H9 (cell line): ENCODE measurements around the gene B4GALNT4. TPM values are rescaled to one million over a fixed set of nuclear protein-coding genes. Genes with fewer than 3 reads are reported as not detected.

Experiments used
- DNase-seq: peaks from one replicate; pipeline ENCODE4 v3.0.0-alpha.2; 2017
- H2AFZ ChIP-seq: one replicate; pipeline ENCODE4 v1.6.1; 2013; ENCODE audit warnings: mild to moderate bottlenecking, low read length, control low read depth, moderate library complexity
- H2AK5ac ChIP-seq: 2 replicates; pipeline ENCODE4 v1.6.1; 2013; ENCODE audit warnings: low read length, control low read depth, mixed read lengths; ENCODE audit not compliant: insufficient read length
- H2BK120ac ChIP-seq: one replicate; pipeline ENCODE4 v1.6.1; 2013; ENCODE audit warnings: low read depth, mild to moderate bottlenecking, low read length, control low read depth, inconsistent platforms; ENCODE audit not compliant: poor library complexity, severe bottlenecking
- H2BK12ac ChIP-seq: 2 replicates; pipeline ENCODE4 v1.6.1; 2013; ENCODE audit warnings: low read length, control low read depth, mixed read lengths, low read depth; ENCODE audit not compliant: insufficient read length
- H2BK15ac ChIP-seq: 2 replicates; pipeline ENCODE4 v1.6.1; 2013; ENCODE audit warnings: low read depth, low read length, control low read depth
- H2BK20ac ChIP-seq: one replicate; pipeline ENCODE4 v1.6.1; 2013; ENCODE audit warnings: low read depth, mild to moderate bottlenecking, low read length, control low read depth, inconsistent platforms; ENCODE audit not compliant: poor library complexity, severe bottlenecking
- H2BK5ac ChIP-seq: 2 replicates; pipeline ENCODE4 v1.6.1; 2013; ENCODE audit warnings: low read length, control low read depth, mixed read lengths; ENCODE audit not compliant: insufficient read length
- H3K14ac ChIP-seq: 2 replicates; pipeline ENCODE4 v1.6.1; 2013; ENCODE audit warnings: low read length, control low read depth; ENCODE audit not compliant: insufficient read depth
- H3K18ac ChIP-seq: 2 replicates; pipeline ENCODE4 v1.6.1; 2013; ENCODE audit warnings: low read depth, mild to moderate bottlenecking, mixed read lengths, low read length, control low read depth; ENCODE audit not compliant: insufficient read length
- H3K23ac ChIP-seq: 2 replicates; pipeline ENCODE4 v1.6.1; 2013; ENCODE audit warnings: low read length, control low read depth, mixed read lengths, low read depth; ENCODE audit not compliant: insufficient read length
- H3K23me2 ChIP-seq: 2 replicates; pipeline ENCODE4 v1.6.1; 2013; ENCODE audit warnings: low read depth, mild to moderate bottlenecking, mixed read lengths, low read length, control low read depth; ENCODE audit not compliant: insufficient read length, poor library complexity, severe bottlenecking
- H3K27ac ChIP-seq: 2 replicates; pipeline ENCODE4 v1.5.1; 2013; ENCODE audit warnings: low read length, control low read depth, mixed read lengths, low read depth; ENCODE audit not compliant: insufficient read length
- H3K27me3 ChIP-seq: 2 replicates; pipeline ENCODE4 v1.6.1; 2013; ENCODE audit warnings: low read length, control low read depth, inconsistent platforms; ENCODE audit not compliant: insufficient read depth
- H3K4ac ChIP-seq: 2 replicates; pipeline ENCODE4 v1.6.1; 2013; ENCODE audit warnings: low read depth, mild to moderate bottlenecking, control low read depth, inconsistent platforms, low read length, moderate library complexity
- H3K4me1 ChIP-seq: 2 replicates; pipeline ENCODE4 v1.6.1; 2013; ENCODE audit warnings: low read length, control low read depth, inconsistent platforms; ENCODE audit not compliant: insufficient read depth
- H3K4me2 ChIP-seq: 2 replicates; pipeline ENCODE4 v1.6.1; 2013; ENCODE audit warnings: low read length, control low read depth, mixed read lengths; ENCODE audit not compliant: insufficient read length, insufficient read depth
- H3K56ac ChIP-seq: 2 replicates; pipeline ENCODE4 v1.6.1; 2013; ENCODE audit warnings: low read depth, mild to moderate bottlenecking, mixed read lengths, low read length, control low read depth; ENCODE audit not compliant: insufficient read length
- H3K79me1 ChIP-seq: 2 replicates; pipeline ENCODE4 v1.6.1; 2013; ENCODE audit warnings: low read depth, mild to moderate bottlenecking, moderate library complexity, low read length, control low read depth, inconsistent platforms; ENCODE audit not compliant: insufficient read depth, poor library complexity, severe bottlenecking
- H3K79me2 ChIP-seq: 2 replicates; pipeline ENCODE4 v1.6.1; 2013; ENCODE audit warnings: low read length, control low read depth, inconsistent platforms; ENCODE audit not compliant: insufficient read depth
- H3K9ac ChIP-seq: 2 replicates; pipeline ENCODE4 v1.6.1; 2013; ENCODE audit warnings: low read length, control low read depth, mixed read lengths; ENCODE audit not compliant: insufficient read length; ENCODE audit errors: extremely low read depth
- H3K9me3 ChIP-seq: one replicate; pipeline ENCODE4 v1.6.1; 2013; ENCODE audit warnings: low read depth, low read length, inconsistent platforms; ENCODE audit not compliant: control insufficient read depth
- H3T11ph ChIP-seq: one replicate; pipeline ENCODE4 v1.6.1; 2013; ENCODE audit warnings: mild to moderate bottlenecking, low read length, control low read depth, inconsistent platforms
- H4K20me1 ChIP-seq: one replicate; pipeline ENCODE4 v1.6.1; 2013; ENCODE audit not compliant: control insufficient read depth, insufficient read length, insufficient read depth
- H4K5ac ChIP-seq: 2 replicates; pipeline ENCODE4 v1.6.1; 2013; ENCODE audit warnings: low read depth, mild to moderate bottlenecking, mixed read lengths, low read length, control low read depth; ENCODE audit not compliant: insufficient read length
- H4K8ac ChIP-seq: replicated peaks from 2 replicates; pipeline ENCODE4 v1.6.1; 2013; ENCODE audit warnings: low read length, control low read depth, mixed read lengths, low read depth; ENCODE audit not compliant: insufficient read length
- H4K91ac ChIP-seq: 2 replicates; pipeline ENCODE4 v1.6.1; 2013; ENCODE audit warnings: low read depth, mild to moderate bottlenecking, moderate library complexity, mixed read lengths, low read length, control low read depth; ENCODE audit not compliant: insufficient read length
- H3K27ac Mint-ChIP-seq, 3 experiments: 2 replicates in 2 of 3; 3 replicates in 1 of 3; pipeline ENCODE4 v1.8.0; 2020 to 2021; ENCODE audit warnings: mixed read lengths in 3 of 3, mild to moderate bottlenecking in 1 of 3, moderate library complexity in 1 of 3
- H3K27me3 Mint-ChIP-seq: 2 replicates; pipeline ENCODE4 v1.8.0; 2021; ENCODE audit warnings: low read depth, mild to moderate bottlenecking, moderate library complexity, mixed read lengths
- H3K36me3 Mint-ChIP-seq, 3 experiments: 2 replicates in 2 of 3; 3 replicates in 1 of 3; pipeline ENCODE4 v1.8.0; 2020 to 2021; ENCODE audit warnings: low read depth in 3 of 3, mixed read lengths in 3 of 3; ENCODE audit not compliant: insufficient read depth in 1 of 3
- H3K4me1 Mint-ChIP-seq, 2 experiments: 2 replicates each; pipeline ENCODE4 v1.8.0; 2020; ENCODE audit warnings: mixed read lengths in 2 of 2
- H3K4me3 Mint-ChIP-seq, 2 experiments: 2 replicates in 1 of 2; 3 replicates in 1 of 2; pipeline ENCODE4 v1.8.0; 2020 to 2021; ENCODE audit warnings: mild to moderate bottlenecking in 2 of 2, mixed read lengths in 2 of 2, moderate library complexity in 1 of 2
- H3K9me3 Mint-ChIP-seq, 2 experiments: 2 replicates in 1 of 2; 3 replicates in 1 of 2; pipeline ENCODE4 v1.8.0; 2020; ENCODE audit warnings: mild to moderate bottlenecking in 2 of 2, mixed read lengths in 2 of 2, moderate library complexity in 1 of 2
- CTCF ChIP-seq: fragments of 200-600 bp; sonication (generic); conservative IDR thresholded peaks from 3 replicates; pipeline ENCODE4 v1.8.0; 2021; ENCODE audit warnings: antibody characterized with exemption, mild to moderate bottlenecking
- WGBS: extraction: QIAGEN DNeasy Blood & Tissue Kit; methylation state at CpG from one replicate; pipeline ENCODE4 v1.1.7; 2013; ENCODE audit warnings: missing lambda C conversion rate, low lambda C conversion rate, mixed read lengths; ENCODE audit not compliant: insufficient read length; ENCODE audit errors: extremely low coverage; 5-methylcytosine and 5-hydroxymethylcytosine counted together
- total RNA-seq: library from RNA; stranded (reverse); gene quantifications from 2 replicates; pipeline ENCODE4 v1.2.1, GENCODE V29; 2021

B4GALNT4 gene
- total RNA-seq, 1 experiment from 2014 or later = 105 TPM

DNA sequence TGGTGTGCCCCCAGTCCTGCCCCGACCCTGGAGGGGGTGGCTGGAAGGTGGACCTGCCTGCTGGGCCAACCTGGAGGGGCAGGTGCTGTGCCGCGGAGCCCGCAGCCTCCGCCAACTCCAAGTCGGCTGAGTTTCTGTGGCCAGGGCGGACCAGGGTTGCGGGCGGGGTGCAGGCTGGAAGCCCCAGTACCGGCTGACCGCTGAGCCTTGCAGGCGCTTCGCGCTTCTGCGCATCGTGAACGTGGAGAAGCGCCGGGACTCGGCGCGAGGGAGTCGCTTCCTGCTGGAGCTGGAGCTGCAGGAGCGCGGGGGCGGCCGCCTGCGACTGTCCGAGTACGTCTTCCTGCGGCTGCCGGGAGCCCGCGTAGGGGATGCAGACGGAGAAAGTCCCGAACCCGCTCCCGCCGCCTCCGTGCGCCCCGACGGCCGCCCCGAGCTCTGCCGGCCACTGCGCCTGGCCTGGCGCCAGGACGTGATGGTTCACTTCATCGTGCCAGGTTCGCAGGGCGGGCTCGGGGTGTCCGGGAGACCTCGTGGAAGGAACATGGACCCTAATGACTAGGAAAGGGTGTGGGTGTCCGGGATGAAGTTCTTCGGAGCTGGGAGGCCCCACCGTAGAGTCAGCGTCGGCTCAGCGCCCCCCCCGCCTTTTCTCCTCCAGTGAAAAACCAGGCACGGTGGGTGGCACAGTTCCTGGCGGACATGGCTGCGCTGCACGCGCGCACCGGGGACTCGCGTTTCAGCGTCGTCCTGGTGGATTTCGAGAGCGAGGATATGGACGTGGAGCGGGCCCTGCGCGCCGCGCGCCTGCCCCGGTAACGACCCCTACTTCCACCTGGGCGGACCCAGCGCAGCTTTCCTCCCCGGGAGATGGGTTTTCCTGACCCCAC lies 10.2 kb downstream of the B4GALNT4 start:
- H3K79me2 ChIP-seq = no peaks in the 10 kb centered on the region
- H3K27me3 ChIP-seq = no peaks in the 10 kb centered on the region
- Mint-ChIP-seq H3K27me3 (no peaks in the 10 kb centered on the region), H3K4me3 (no peak overlapping the region), H3K9me3 (no peaks in the 10 kb centered on the region; a peak in 2 of 5 replicates), H3K27ac (no peak overlapping the region), H3K36me3 (peaks cover 24 to 47% (median 34%) of the 10 kb centered on the region in 3 experiments), H3K4me1 (peaks cover 0 to 3% of the 10 kb centered on the region in 2 experiments; a peak in 1 of 4 replicates)
- no peak for TF ChIP-seq CTCF
- H3K4me1 ChIP-seq = no peaks in the 10 kb centered on the region
- H2BK120ac ChIP-seq = no peak overlapping the region
- H2BK5ac ChIP-seq = no peak overlapping the region
- H2AK5ac ChIP-seq = no peak overlapping the region
- WGBS = no CpG with 5 or more reads among the region's 87 CpGs
- H4K5ac ChIP-seq = no peak overlapping the region
- no peak overlapping the region for H3K9ac ChIP-seq
- no peak overlapping the region for H3K56ac ChIP-seq
- H2BK15ac ChIP-seq = no peak overlapping the region
- H2BK12ac ChIP-seq = no peak overlapping the region
- H3K23me2 ChIP-seq = no peaks in the 10 kb centered on the region
- H4K20me1 ChIP-seq = no peaks in the 10 kb centered on the region
- no peak overlapping the region for H2BK20ac ChIP-seq
- H3K18ac ChIP-seq = no peak overlapping the region
- H3K14ac ChIP-seq = no peak overlapping the region
- no peak overlapping the region for H3K23ac ChIP-seq
- no peaks in the 10 kb centered on the region for H3K9me3 ChIP-seq
- no peak overlapping the region for H3K4ac ChIP-seq
- H3K4me2 ChIP-seq = no peak overlapping the region
- DNase-seq = no peak
- no peaks in the 10 kb centered on the region for H3K79me1 ChIP-seq
- H4K8ac ChIP-seq = no peak overlapping the region
- no peak overlapping the region for H2AFZ ChIP-seq
- no peak overlapping the region for H4K91ac ChIP-seq
- H3K27ac ChIP-seq = no peak overlapping the region
- no peak overlapping the region for H3T11ph ChIP-seq
